ENCODE data around the gene NETO2.
"Not testable (repeated sequence)": the region's sequence is repeated elsewhere in the genome, so short reads cannot be mapped to it uniquely, and the experiment has no call there.

Gene NETO2

DNA sequence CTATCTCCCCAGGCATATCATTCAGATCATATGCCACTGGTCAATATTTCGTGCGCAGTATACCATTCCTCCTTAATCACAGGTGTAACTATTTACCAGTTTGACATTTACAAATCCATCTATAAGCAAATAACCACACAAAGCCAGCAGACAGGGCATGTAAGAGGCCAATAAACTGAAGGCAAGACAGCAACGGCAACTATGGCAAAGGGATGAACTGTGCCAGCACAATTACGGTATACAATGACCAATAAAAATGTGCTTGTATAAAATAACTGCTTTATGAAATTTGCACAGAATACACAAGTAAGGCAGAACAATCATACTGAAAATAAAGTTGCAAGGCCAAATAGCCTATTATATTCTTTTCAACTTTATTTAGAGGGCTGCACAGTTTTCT lies 9.2 kb downstream of the NETO2 start:
- no peak for DNase-seq

DNA sequence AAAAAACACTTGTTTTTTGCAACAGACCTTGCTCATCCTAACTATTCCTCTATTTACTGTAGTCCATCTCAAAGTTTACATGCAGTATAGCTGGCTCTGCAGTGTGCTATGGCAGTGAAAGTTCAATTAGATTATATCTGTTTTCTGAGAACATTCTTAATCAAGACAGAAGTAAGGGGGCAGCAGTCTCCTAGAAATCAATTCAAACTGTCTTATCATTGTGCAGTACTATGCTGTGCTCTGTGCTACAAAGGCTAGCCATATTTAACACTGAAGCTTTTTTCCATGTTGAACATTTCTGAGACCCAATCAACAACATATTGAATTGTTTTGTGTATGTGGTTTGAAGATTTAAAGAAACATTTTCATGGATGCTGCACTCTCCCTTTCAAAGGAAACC lies 11.4 kb downstream of the NETO2 start:
- no peak for DNase-seq

DNA sequence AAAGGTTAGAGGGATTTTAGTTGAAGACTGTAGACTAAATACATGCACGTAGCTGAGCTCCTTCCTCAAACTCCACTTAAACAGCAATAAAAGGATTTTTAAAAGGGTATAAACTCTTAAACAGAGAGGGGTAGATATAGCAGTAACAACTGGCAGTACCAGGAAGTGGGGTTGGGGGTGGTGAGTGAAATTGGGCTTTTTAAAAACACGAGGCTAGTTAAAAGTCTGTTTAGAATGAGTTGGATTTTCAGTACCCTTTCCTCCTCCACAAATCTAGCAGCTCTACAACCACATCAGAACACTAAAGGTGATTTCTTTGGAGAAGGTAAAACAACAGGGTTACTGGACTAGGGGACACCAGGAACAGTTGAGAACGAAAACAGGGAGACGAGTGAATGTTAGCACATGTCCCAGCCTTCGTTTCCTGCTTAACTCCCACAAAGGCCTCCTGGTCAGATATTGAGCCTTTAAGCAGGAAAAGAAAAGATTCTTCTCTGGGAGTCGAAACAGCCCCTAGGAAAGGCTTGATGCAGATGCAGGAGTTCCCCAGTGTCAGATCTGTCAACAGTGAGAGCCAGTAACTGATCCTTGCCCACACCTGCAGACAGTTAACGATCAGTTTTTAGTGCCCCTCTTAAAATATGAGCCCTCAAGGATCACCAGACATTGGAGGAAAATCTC lies 13.8 kb downstream of the NETO2 start:
- no peak for DNase-seq

DNA sequence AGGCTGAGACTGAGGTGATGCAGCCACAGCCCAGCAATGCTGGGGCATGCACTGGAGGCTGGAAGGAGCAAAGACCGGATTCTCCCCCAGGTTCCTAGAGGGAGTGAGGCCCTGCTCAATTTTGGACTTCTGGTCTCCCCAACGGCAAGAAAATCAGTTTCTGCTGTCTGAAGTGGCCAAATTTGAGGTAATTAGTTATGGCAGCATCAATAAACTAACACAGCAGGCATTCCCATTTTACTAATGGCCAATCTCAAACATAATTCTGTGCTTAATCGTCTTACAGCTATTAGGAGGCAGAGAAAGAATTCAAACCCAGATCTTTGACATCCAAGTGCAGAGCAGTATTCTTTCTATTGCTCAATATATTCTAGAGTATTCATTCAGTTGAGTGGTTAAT lies 16.2 kb downstream of the NETO2 start:
- no peak for DNase-seq

DNA sequence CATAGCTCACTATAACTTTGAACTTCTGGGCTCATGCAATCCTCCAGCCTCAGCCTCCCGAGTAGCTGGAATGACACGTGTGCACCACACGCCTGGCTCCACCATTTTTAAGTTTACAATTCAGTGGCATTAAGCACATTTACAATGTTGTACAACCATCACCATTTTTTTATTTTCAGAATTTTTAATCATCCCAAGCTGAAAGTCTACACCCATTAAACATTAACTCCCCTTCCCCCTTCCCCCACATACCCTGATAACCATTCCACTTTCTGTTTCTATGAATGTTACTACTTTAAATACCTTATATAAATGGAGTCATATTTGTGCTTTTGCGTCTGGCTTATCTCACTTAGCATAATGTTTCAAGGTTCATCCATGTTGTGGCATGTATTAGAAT lies 18.0 kb downstream of the NETO2 start:
- DNase-seq: no peak

DNA sequence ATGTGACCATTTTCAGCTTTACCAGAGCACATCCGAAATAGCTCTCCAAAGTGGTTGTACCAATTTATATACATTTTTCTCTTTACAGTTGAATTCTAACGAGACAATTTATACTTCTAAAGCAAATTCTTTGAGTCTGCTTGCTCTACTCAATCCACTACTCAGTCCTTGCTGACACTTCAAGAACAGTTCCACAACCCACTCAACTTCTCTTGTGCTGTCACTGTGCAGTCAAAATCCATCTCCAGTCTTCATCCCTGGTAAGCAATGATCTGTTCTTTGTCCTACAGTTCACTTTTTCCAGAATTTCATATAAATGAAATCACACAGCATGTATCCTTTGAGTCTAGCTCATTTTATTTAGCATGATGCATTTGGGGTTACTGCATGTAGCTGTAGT lies 30.6 kb downstream of the NETO2 start:
- DNase-seq: no peak

DNA sequence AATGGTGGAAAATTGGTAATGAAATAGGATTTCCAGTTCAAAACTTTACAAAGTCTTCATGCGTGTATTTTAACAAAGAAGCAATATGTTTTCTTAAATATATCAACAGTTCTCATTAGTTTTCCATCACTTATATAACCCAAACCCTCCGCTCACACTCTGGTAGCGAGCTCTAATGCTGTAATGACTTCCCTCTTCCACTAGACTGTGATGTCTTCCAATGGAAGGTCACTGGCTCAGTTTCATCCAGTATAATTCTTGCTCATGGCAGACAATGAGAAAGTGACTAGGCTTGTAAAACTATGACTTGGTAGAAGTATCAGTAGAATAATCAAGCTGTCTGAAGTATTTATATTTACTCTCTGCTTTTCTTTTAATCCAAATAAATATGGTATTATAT lies 32.8 kb downstream of the NETO2 start:
- no peak for DNase-seq

DNA sequence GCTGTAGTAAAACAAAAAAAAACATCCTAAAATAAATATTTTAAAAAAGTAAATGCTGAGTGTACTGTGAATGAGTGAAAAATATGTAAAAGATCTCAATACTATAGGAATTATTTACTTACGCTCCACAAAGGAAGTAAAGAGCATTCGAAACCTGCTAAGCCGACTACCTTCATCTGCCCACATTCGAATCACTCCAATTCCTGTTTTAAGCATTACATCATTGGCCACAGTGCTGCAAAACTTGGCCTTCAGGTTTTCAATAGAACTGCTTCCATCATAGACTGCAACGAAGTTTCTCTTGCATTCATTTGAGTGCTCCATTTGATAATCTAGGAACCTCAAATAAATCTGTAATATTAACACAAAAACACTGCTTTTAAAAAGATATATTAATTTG lies 34.4 kb downstream of the NETO2 start:
- DNase-seq: no peak

DNA sequence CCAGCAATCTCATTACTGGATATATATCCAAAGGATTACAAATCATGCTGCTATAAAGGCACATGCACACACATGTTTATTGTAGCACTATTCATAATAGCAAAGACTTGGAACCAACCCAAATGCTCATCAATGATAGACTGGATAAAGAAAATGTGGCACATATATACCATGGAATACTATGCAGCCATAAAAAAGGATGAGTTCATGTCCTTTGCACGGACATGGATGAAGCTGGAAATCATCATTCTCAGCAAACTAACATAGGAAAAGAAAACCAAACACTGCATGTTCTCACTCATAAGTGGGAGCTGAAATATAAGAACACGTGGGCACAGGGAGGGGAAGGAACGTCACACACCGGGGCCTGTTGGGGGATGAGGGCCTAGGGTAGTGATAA lies 40.8 kb downstream of the NETO2 start:
- DNase-seq: not testable (repeated sequence)

DNA sequence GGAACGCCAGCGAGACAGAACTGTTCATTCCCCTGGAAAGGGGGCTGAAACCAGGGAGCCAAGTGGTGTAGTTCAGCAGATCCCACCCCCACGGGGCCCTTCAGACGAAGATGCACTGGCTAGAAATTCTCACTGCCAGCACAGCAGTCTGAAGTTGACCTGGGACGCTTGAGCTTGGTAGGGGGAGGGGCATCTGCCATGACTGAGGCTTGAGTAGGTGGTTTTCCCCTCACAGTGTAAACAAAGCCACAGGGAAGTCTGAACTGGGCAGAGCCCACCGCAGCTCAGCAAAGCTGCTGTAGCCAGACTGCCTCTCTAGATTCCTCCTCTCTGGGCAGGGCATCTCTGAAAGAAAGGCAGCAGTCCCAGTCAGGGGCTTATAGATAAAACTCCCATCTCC lies 46.6 kb downstream of the NETO2 start:
- DNase-seq: not testable (repeated sequence)

DNA sequence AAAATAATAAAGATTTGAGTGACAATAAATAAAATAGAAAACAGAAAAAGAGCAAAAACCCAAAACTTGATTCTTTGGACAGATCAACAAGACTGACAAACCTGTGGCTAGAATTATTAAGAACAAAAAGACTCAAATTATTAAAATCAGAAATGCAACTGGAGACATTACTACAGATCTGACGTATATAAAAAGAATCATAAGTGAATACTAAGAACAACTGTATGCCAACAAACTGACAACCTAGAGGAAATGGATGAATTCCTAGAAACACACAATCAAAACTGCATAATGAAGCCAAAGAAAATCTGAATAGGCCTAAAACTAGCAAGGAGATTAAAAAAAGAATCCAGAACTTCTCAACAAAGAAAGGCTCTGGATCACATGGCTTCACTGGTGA lies 47.4 kb downstream of the NETO2 start:
- DNase-seq: no peak

DNA sequence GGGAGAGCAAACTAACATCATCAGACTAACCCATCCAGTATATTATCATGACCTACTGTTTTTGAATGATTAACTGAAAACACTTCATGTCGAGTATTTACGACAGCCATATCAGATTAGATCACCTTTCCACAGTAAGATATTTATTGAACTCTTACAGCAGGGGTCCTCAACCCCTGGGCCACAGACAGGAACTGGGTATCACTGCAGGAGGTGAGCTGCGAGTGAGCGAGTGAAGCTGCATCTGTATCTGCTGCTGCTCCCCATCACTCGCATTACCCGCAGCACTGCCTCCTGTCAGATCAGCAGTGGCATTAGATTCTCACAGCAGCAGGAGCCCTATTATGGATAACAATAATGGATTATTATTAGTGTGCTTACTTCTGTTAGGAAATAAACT lies 59.5 kb downstream of the NETO2 start:
- no peak for DNase-seq

DNA sequence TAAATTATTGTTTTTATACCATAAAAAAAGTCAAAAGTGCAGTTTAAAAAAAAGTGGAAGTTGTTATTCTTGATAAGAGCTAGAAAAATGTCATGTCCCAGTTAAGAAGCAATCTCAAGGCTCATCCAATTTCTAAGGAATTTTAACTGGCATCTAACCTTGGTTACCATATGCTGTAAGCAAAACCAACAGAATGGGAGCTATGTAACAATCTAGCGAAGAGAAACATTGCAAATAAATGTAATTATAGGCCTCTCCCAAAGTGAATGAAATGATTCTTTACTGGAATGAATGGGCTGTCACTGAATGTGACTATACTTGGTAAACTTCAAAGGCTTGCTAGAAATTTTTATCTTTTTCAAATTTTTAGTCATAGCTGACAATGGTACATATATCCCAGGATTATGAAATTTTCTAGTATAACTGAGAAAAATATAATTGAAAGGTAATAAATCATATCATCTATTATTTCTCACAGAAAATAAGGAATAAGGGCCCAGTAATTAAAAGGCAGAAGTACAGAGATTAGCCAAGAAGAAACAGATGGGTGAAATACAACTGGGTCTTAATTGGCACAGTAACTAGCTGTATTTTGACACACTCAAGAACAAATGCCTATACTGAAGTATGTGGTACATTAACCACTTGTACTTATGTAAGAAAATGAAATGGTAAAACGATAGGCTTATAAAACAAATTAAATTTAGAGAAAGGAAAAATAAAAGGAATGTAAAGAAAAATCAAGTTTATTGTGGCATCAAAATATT lies 61.5 kb downstream of the NETO2 start:
- DNase-seq: no peak

DNA sequence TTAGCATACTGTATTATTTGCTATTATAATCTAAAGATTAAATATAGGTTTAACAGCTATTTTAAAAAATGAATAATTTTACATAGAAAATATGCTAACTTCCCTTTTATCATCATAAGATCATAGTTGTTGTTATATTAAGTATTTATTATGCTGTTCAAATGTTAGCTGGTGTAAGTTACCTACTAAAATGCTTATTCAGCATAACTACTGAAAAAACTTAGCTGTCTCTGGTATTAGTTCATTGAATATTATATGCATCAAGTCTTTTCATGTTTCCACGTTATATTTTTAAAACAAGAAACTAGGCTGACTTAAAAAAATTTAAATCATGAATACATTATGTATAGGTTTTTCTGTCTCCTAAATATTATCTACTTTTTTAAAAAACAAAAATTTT lies 62.6 kb downstream of the NETO2 start:
- DNase-seq: no peak

DNA sequence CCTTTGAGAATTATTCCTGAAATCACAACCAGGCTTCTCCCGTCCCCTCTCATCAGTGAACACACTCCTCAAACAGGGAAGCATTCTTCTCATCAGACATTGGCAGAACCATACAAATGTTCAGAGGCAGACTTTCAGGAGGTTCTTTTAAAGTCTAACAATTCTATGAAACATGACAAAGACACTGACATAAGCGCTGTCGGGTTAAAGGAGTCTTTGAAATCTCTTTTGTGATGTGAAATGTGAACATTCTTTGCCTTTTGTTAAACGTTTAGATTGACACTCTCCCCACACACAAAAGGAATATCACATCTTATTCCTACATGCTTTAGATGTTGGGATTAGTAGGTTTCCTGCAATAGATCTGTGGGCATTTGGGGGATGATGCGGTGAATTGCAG lies 63.9 kb downstream of the NETO2 start:
- no peak for DNase-seq

DNA sequence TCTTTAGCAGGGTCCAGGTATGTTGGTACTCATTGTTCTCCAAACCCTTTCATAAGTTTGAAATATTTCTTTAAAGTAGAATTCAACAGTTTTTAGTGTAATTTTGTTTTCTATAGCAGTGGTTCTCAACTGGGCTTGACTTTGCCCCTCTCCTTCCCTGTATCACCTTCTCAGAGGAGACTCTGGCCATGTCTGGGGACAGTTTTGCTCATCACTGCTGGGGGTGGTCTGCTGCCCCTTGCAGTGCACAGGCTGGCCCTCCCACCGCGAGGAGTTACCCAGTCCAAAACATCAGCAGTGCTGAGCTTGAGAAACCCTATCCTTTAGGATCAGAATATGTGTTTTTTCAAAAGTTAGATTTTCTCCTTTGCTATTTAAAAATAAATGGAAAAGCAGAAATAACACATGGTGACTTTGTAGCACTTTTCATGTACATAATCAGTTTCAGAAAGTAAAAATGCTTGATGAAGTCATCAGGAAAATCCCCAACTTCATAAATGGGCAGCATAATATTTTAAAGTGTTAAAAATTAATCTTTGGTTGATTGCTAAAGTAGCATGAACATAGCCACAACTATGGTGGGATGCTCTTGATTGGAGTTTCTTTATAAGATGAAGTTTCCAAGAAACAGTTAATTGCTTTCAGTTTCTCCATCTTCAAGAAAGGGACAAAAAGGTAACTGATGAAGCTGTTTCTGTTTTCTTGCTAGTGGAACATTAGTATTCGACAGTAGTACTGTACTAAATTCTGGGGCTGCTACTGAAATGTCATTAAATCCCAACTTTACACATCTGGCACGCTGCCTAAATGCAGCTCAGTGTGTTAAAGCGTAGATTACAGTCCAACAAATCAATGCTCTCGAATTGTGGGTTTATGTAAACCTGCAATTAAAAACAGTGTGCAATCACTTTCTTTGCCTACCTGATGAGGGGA lies 70.3 kb downstream of the NETO2 start:
- DNase-seq: no peak

DNA sequence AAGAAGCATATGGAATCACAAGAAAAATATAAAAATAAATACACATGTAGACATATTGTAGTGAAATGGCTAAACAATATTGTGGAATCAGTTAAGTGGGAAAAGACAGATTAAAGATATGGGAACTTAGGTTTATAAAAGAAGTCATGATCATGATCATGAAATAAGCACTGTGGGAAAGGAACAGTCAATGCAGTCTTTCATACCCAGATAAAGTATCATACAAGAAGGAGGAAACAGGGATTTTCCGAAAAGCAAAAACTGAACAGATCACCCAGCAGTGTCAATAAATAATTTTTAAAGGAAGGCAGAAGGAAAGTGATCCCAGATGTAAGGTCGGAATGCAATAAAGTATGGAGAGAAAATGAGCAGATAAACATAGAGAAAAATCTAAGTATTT lies 71.6 kb downstream of the NETO2 start:
- DNase-seq: no peak

DNA sequence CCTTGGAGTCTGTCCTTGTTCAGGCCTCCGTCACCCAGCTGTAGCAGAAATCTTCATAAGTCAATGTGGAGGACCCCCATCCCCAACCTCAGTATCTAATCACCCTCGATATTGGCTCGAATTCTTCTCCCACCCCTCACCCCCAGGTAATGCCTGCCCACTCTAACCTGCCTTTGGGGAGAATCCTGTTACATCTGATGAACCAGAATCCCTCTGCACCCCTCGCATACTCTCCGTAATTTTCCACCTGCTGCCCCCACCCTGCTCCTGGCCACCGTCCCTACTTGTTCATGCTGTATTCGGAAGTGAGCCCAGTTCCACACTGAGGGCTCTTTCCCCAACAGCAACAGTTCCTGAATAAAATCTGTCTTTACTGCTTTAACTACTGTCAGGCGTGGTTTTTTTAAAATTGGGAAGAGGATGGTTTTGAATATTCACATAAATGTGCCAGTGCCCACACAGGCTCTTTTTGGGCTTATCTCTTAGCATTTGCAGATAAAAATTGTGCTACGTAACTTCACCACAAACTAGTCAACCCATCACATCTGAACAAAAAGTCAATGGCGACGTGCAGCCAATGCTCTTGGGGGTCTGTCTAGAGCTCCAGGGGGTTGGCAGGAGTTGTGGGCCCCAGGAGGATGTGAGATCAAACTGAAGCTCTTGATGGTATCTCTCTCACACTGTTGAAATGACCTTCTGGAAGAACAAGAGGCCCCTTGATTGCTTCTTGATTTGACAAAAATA lies 73.7 kb downstream of the NETO2 start:
- DNase-seq: no peak

DNA sequence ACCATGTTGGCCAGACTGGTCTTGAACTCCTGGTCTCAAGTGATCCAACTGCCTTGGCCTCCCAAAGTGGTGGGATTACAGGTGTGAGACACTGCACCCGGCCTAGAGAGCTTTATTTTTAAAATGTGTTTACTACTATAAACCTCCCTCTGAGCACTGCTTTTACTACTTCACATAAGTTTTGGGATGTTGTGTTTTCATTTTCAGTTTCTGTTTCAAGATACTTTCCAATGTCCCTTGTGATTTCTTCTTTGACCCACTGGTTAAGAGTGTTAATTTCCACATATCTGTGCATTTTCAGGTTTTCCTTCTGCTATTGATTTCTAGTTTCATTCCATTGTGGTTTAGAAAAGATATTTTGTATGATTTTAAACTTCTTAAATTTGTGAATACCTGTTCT lies 74.4 kb downstream of the NETO2 start:
- DNase-seq: no peak

DNA sequence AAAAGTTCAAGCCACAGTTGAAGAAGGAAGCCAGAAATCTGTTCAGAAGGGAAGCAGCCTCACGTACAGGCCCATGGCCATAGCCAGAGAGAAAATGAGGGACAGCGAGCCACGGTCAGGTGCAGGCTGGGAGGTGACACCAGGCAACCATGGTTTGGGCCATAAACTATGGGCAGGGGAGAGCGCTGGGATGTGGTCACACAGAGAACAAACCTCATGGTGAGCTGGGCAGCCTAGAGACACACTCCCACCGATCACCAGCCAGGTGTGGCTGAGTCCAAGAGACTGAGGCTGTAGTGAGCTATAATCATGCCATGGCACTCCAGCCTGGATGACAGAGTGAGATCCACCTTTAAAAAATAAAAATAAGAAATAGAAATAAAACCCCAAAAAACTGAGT lies 76.5 kb downstream of the NETO2 start:
- DNase-seq: no peak

DNA sequence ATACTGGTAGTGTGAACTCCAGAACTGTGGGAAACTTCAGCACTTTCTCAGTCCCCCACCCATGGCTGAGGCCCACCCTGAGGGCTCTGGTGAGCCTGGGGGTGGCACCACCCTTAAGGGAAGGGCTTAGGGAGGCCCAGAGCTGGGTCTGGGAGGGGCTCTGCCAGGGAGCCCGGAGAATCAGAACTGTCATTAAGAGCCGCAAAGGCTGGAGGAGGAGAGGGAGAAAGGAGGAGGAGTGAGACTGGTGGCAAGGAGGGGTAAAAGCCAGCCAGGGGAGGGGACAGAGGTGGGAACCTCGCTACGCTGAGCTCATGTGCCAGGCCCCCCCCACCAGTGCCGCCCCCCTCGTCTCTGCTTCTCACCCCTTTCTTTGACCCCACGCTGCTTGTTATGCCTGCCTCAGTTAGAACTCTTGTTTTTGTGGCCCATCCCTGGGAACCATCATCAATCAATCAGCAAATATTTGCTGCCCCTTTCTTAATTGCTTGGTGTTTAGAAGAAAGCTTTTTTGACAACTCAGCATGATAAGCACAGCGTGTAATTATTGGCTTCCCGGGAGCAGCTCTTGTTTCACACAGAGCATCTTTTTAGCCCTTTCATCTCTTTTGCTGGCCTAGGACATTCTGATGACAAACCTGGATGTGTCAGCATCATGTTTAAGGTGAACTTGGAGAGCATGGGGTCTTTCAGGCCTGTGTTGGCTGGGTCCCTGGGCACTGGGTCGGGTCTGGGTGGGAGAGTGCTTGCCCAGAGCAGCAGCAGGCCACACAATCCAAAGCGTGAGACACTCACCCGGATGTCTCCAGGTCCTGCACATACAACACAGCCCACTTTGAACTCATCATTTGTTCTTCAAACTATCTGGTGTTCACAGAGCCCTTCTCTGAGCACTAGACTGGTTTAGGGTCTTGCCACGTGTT lies 77.7 kb downstream of the NETO2 start:
- no peak for DNase-seq

DNA sequence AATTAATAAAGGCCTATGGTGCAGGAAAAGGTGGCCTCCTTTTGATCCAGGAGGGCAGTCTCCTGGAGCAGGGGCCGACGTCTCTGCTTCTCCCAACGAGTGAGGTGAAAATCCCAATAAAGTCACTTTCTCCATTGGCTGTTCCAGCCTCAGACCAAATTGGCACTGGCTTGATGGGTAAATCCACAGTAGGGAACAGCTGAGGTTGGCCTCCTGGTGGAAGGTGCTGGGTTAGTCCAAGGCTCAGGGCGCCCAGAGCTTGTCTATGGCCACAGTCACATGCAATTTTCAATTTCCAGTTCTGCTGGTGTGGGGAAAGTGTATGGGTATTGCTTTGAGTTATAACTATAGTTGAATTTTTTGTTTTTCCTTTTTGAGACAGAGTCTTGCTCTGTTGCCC lies 79.0 kb downstream of the NETO2 start:
- no peak for DNase-seq

All from activated gamma-delta T cell treated with Interleukin-2 at 50 U/mL for 16 hours (primary cell).